ENCODE measurements around the gene GIGYF1.
A peak's percentile ranks its signal among the peaks of the same experiment; 100 is the strongest.

The GIGYF1 gene

DNA sequence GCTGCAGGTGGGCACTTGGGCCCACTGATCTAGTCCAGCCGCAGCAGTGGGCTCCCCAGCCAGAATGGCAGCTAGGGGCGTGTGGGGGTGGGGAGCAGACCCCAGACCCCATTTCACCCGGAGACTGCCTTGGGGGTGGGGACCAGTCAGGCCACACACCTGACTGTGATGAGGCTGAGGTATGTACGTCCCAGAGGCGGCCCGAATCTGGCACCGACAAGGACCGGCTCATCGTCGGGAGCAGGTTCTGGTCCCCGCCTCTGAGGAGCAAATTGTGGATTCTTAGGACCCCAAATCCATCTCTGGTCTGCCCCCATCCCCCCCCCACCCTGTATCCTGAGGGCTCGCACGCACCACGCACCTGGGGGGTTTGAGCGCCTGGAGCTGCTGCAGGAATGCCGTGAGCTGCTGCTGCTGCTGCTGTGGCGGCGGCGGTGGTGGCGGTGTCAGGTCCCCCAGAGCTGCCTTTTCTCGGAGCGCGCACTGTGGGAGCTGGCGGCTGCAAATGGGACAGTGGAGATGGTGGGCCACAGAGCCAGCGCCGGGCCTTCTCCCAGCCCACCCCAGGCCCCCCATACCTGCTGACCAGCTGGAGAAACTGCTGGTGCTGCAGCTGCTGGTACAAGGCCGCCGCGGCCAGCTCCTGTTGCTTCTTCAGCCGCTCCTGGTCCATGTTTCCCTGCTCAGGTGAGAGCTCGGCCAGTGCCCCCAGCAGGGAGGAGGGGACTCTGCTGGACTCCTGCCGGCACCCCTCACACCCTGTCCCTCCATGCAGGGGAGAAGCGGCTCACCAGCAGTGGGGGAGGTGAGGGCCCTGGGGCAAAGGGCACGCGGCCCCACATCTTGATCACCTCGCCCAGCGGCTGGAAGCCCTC is 10.2 kb downstream of the GIGYF1 start:
- DNase-seq = no peak

DNA sequence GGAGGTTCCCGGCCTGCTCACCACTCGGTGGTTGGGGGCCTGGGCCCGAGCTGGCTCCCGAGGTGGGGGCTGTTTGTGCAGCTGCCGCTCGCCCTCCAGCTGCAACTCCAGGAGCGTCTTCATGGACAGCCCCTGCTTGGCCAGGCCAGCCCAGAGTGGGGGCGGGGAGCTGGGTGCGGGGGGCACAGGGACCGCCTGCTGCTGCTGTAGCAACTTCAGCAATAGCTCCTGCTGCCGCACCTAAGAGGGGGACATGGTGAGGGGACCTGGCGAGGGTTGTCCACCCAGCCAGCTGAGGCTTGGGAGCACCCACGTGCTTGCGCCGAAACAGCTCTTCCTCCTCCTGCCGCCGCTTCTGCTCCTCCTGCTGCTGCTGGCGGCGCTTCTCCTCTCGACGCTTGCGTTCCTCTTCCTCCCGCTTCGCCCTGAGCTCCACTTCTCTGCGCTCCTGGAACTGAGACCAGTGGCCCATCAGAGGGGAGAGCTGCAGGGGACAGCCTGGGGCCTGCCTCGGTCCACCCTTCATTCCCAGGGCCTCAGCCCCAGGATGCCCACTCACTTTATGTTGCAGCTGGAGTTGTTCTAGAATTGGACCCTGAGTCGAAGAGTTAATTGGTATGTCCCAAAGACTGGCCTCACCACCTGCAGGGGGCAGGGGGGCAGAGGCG is 10.9 kb downstream of the GIGYF1 start:
- no peak for DNase-seq

GRCh38 chr7:100682228-100682741 is 11.8 kb downstream of the GIGYF1 start:
- DNase-seq = no peak

DNA sequence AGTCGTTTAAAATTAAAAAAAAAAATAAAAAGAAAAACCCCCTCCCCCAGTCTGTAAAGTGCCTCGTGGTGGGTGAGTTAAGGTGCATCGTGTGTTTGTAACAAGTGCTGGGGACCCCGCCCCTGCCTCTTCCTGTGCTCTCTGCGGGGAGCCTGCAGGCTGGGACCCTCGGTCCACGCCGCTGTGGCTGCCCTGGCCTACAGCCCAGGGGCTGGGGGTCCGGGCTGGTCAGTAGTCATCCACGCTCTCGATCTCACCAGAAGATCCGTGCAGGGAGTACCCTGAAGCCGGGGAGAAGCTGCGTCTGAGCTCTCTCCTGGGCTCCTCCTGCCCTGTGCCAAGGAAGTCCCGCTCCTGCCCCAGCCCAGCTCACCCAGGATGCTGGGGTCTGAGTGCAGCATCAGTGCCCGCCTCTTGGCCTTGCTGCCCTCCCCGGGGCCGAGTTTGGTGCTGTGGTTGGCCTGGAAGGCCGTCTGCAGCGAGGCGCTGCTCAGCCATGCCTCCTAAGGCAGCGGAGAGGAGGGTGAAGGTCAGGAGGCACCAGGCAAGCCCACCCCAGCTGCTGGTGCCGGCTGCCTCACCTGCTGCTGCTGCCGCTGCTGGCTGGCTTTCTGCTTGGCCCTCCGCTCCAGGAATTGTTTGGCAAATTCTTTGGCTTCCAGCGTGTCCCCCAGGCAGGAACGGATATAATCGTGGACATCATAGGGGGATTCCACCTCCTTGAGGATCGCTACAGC is 12.4 kb downstream of the GIGYF1 start:
- DNase-seq = no peak

DNA sequence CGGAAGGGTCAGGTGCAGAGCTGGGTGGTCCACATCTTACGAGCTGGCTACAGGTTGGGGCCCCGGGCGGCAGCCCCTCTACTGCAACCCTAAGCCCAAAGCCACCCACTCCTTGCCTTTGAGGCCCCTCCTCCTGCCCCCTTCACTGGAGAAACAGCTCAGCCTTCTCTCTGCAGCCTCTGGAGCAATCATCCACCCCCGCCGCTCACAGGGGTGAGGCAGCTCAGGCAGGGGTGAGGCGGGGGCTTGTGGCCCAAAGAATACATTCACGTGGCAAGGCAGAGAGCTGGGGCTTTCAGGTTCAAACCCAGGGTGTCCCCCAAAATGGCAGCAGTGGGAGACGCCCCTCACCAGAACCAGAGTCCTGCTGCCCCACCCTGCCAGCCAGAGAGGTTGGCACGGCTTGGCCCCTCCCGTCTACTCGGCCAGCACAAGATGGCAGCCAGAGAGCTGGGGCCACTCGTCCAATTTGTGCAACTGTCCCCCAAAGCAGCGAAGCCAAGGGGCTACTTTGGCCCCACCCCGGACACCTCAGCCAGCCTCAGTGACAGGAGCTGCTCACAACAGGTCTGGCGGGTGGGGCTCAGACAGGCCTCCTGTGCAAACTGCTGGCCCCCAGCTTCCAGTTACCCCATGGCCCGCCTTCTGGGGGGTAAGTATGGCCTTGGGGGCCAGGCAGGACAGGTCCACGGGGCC is 13.3 kb downstream of the GIGYF1 start:
- no peak for DNase-seq

DNA sequence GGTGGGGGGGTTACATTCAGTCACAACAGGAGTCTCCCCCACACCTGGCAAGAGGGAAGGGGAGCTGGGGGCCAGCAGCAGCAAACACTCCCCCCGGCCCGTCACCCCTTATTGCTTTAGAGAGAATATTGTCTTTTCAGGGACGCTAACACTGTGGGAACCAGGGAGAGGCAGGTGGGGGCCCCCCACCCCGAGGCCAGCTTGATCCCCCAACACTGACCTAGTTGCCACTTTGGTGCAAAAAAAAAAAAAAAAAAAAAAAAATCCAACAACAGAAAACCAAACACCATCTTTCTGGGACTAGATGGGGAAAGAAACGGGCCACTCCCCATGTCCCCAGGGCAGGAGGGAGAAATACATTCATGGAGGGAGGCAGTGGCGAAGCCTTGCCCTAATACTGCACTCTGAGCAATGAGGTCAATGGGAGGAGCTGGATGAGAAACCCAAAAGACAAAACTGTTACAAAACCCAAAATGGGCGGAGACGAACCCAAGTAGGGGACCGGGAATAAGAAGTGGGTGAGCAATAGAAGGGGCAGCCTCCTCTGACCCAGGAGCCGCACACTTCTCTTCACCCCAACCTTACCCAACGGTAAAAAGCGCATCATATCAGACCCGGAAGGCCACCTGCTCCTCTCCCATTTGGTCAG is 14.0 kb downstream of the GIGYF1 start:
- no peak for DNase-seq

- DNase-seq = no peak
Observed at GRCh38 chr7:100679129-100679926, 14.7 kb downstream of the GIGYF1 start.

- no peak for DNase-seq
Observed at GRCh38 chr7:100678291-100678984, 15.6 kb downstream of the GIGYF1 start.

GRCh38 chr7:100677308-100678267 is 16.5 kb downstream of the GIGYF1 start:
- DNase-seq = no peak

- DNase-seq = no peak
Observed at GRCh38 chr7:100676501-100677306, 17.3 kb downstream of the GIGYF1 start.

DNA sequence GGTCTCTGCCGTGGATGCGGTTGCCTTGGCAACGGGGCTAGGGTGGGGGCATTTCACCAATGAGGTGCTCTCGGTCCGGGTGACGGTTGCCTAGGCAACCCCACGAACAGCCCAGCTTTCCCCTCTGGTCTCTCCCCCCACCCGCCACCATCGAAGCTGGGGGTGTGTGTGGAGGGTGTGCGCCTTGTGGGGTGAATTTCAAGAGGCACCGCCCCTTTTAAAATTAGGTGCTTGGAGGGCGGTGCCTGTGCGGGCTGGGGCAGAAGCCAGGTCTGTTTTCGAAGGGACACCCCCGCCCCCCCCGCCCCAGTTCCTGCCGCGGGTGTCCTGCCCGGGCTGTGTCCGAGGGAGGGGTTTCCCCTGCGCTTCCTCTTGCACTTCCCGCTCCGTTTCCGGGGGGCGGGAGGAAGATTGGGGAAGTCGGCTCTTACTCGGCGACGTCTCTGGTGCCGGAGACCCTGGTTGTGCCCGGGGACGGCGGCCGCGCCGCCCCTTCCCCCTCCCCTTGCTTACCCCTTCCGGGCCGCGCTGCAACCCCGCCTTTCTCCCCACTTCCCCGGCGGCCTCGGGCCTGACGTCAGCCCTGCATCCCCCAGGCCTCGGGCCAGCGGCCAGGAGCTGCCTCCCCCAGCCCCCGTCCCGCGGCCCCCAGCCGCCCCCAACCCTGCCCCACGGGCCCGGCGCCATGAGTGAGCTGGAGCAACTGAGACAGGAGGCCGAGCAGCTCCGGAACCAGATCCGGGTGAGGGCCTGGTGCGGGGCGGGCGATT is 18.3 kb downstream of the GIGYF1 start:
- DNase-seq = peak; percentile 61

DNA sequence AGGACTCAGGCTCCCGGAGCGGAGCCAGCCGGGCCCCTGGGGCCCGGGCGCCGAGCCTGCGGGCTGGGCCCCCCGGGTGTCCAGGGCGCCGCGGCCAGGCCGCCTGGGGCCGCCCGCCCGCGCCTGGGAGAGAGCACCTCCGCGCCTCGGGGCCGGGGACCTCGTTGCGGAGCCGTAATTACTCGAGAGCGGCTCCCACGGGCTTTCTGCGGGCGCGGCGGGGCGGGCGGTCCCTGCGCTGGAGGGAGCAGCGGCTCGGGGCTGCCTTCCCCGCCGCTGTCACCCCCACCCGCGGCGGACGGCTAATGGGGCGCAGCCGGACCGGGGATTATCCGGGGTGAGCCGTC is 19.0 kb downstream of the GIGYF1 start:
- DNase-seq = no peak

DNA sequence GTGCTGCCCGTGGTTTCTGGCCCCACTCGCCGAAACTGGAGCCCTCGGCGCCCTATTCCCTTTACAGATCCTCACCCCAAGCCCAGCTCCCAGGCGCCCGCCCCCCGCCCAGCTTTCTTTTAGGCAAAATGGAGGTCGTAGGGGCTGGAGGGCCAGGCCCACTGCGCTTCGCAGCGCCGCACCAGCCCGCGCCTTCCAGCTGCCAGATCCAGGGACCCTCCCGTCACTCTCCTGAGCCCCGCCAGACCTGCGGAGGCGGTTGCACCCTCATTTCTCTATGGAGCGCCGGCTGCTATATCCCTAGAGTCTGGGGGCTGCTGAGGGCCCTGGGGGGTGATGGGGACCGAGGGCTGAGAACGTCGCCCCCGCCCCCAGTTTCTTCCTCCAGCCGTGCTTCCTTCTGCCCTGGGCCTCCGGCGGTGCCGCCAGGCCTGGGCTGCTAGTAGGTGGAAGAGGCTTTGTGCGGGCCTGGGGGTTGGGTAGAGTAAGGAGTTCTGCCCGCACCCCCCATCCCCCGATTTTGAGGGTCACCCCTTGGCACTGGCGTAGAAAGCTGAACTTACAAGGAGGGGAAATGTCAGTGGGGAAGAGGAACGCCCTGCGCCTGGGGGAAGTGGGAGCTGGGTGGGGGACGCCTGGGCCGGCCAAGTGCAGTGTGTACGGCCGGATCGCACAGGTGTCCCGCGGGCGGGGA is 19.5 kb downstream of the GIGYF1 start:
- peak; percentile 32 for DNase-seq

- DNase-seq = peak; percentile 70
Observed at GRCh38 chr7:100673942-100674410, 20.1 kb downstream of the GIGYF1 start.

GRCh38 chr7:100673302-100673941 is 20.6 kb downstream of the GIGYF1 start, which contains the start of gene GNB2:
Gene GNB2 (plus strand): TSS chr7:100673740. CDS start chr7:100676266, 2,526 bp downstream.
- DNase-seq = peak; percentile 99

Data from NCI-H1092 treated with DMSO at 0.1 percent for 48 hours (cell line).